Activated CD8-positive, alpha-beta memory T cell treated with anti-CD3 and anti-CD28 coated beads, Interleukin-2, amount 50 U/mL, for 1 hour (primary cell): Measurements from ENCODE around the gene PSRC1.
"Not testable (repeated sequence)": the region's sequence is repeated elsewhere in the genome, so short reads cannot be mapped to it uniquely, and the experiment has no call there.

Experiments used
- DNase-seq: peaks from one replicate; pipeline ENCODE4 v3.0.0-alpha.2; 2020; ENCODE audit errors: extremely low read depth

The PSRC1 gene

GRCh38 chr1:109282952-109283747 lies at the start of gene PSRC1:
Gene PSRC1 (minus strand): TSS chr1:109283145.
- DNase-seq, result peak; percentile 63

GRCh38 chr1:109331113-109331512 lies 48.2 kb upstream of the PSRC1 start:
- no peak for DNase-seq

DNA sequence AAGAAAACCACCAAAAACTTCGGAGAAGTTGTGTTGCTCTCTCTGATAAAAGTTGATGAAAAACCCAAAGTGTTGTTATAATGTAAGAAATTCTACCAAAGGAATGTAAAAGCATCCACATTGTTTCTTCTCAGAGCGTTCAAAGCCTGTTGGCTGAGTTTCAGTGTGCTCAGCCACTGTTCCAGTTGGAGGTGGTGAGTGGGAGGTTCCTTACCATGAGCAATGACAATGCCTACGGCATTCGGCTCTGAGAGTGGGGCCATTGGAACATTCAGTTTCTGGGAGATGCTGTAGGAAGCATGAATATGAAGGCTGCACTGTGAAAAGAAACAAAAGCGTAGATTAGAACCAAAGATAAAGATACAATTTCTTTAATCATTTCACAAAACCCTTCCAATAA lies 44.3 kb upstream of the PSRC1 start:
- DNase-seq, result no peak

GRCh38 chr1:109322974-109323373 lies 40.0 kb upstream of the PSRC1 start:
- DNase-seq, result no peak

DNA sequence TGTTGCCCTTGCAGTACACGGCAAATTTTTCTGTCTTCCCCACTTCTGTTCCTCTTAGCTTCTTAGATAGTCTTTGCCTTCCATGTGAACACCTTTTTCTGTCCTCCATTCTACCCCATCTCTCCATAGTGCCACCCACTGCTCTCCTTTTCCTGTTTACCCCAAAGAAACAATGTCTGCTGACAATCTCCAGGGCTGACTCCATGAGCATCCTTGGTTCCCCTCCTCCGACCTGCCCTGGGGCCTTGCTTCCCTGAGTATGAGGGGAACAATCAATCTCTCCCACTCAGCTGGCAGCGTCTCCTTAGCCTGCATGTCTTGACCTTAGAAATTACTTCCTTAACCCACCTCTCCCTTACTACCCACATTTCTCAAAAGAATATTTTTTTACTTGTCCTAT lies 36.2 kb upstream of the PSRC1 start:
- DNase-seq, result no peak

DNA sequence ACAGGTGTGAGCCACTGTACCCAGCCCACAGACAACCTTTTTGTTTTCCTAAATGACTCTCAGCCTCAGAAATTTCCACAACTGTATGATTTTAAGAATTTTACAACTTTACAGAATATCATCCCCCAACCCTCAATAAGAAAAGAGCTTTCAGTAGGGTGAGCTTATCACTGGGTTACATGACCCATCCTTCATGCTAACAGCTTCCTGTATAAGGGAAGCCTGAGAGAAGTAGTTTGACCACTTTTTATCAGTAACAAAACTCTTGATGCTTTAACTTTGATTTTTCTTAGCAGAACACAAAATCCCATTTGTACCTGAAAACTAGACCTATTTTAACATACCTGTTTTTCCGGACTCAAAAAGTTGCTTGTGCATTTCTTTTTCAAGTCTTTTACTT lies 33.6 kb upstream of the PSRC1 start:
- DNase-seq, result no peak

- DNase-seq, result no peak
These were observed 32.3 kb upstream of the PSRC1 start for GRCh38 chr1:109315288-109315687.

GRCh38 chr1:109314795-109315194 lies 31.9 kb upstream of the PSRC1 start:
- DNase-seq, result no peak

GRCh38 chr1:109312978-109313775 lies 30.2 kb upstream of the PSRC1 start:
- no peak for DNase-seq

GRCh38 chr1:109312246-109312645 lies 29.3 kb upstream of the PSRC1 start:
- no peak for DNase-seq

DNA sequence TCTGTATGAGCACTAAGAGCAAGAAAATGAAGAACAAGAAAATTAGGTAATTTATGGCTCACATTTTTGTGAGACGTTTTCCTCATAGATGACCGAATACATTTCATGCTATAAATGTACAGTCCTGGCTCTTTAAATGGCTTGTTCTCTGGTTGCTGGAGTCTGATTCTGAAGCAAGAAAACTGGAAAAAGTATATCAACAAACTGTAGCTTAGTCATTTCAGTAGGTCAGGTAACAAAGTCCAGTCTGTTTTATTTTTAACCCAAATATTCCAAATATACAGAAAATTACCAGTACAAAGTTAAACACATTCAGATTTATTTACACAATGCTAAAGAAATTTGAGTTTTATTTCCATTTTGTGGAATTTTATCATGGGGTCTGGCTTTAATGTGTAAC lies 26.4 kb upstream of the PSRC1 start:
- no peak for DNase-seq

GRCh38 chr1:109307274-109308021 lies 24.5 kb upstream of the PSRC1 start:
- no peak for DNase-seq

- DNase-seq, result no peak
These were observed 23.9 kb upstream of the PSRC1 start, which contains the start of gene MYBPHL for GRCh38 chr1:109306832-109307273. Gene MYBPHL (minus strand): TSS chr1:109307011. CDS start chr1:109306991, 20 bp downstream.

GRCh38 chr1:109305991-109306390 lies 23.0 kb upstream of the PSRC1 start:
- DNase-seq, result not testable (repeated sequence)

GRCh38 chr1:109304226-109304920 lies 21.4 kb upstream of the PSRC1 start:
- DNase-seq, result no peak

DNA sequence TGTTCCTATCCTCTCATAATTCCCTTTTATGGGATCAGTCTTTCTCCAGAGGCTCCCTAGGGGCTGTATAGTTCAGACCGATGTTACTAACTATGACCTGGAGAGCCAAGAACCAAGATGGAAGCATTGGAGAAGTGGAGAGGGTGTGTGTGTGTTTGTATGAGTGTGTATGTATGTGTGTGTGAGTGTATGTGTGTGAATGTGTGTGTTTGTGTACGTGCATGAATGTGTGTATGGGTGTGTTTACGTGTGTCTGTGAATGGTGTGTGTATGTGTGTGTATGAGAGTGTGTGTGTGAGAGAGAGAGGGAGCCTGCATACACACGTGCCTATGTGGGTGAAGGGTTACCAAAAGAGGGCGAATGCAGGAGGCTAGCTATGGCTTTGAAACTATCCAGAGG lies 18.9 kb upstream of the PSRC1 start:
- no peak for DNase-seq

DNA sequence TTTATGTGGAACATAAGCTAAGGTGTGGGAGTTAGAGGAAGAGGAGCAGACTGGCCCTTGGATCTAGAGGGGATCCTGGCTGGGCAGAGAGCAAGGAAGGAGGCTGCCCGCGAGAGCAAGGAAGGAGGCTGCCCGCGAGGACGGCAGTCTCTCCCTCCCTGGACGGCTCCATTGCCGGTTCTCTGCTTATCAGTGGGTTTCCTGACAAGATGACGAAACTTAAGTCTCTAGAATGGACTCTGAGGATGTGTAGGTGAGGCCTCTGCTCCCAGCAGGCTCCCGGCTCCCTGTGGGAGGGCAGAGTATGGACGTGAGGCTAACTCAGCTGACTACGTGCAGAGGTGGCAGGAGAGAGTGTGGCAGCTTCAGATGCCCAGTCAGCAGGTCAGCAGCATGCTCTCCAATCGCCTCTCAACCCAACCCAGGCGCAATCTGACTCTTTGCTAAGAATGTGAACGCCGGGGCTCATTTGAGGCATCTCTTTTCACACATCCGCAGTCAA lies 17.8 kb upstream of the PSRC1 start:
- no peak for DNase-seq

GRCh38 chr1:109299558-109300343 lies 16.8 kb upstream of the PSRC1 start:
- no peak for DNase-seq

- DNase-seq, result no peak
These were observed 16.0 kb upstream of the PSRC1 start for GRCh38 chr1:109298666-109299557.

GRCh38 chr1:109296782-109297181 lies 13.8 kb upstream of the PSRC1 start:
- DNase-seq, result no peak
